Measurements from ENCODE around the gene ACTR8. TPM values are rescaled to one million over a fixed set of nuclear protein-coding genes. Genes with fewer than 3 reads are reported as not detected.

ACTR8 gene
- total RNA-seq, 1 experiment from 2014 or later, result 27.1 TPM

Other genes starting within 250 kb of the ACTR8 start
- 6.2 TPM in 2 replicates for gene CHDH, start 35.7 kb downstream of the ACTR8 start, total RNA-seq (2014; rRNA removed; shearing (Covaris generic))
- 1.9 and 3.1 TPM in 2 replicates for gene IL17RB, start 35.6 kb downstream of the ACTR8 start, total RNA-seq (2014; rRNA removed; shearing (Covaris generic))
- gene SELENOK, start 9.7 kb upstream of the ACTR8 start, total RNA-seq (2014; rRNA removed; shearing (Covaris generic)), result 54.8 and 62.3 TPM in 2 replicates
- gene CACNA2D3, start 240.4 kb upstream of the ACTR8 start, total RNA-seq (2014; rRNA removed; shearing (Covaris generic)), result 1.3 and 2.0 TPM in 2 replicates